ENCODE results near the gene ACBD6. TPM values are rescaled to one million over a fixed set of nuclear protein-coding genes. Genes with fewer than 3 reads are reported as not detected.
"Not testable (repeated sequence)": the region's sequence is repeated elsewhere in the genome, so short reads cannot be mapped to it uniquely, and the experiment has no call there.

ACBD6 gene
- total and polyA plus RNA-seq, 2 experiments from 2014 or later = 75.7 to 88.8 TPM

GRCh38 chr1:180415236-180415848, 87.0 kb downstream of the ACBD6 start (continued):
- no peak for TF ChIP-seq ZNF114 (CRISPR knock-in tag; IDR thresholded peaks at IDR 0.05)
- TF ChIP-seq EZH2 (IDR thresholded peaks at IDR 0.05; ENCODE audit: low read depth, unreplicated experiment) = no peak
- TF ChIP-seq REST (IDR thresholded peaks at IDR 0.05; ENCODE audit: unreplicated experiment) = no peak
- no peak for TF ChIP-seq STAT1 (IDR thresholded peaks at IDR 0.05; ENCODE audit: unreplicated experiment)
- no peak for TF ChIP-seq NANOG (IDR thresholded peaks at IDR 0.05; ENCODE audit: borderline replicate concordance)

GRCh38 chr1:180412583-180412982, 89.8 kb downstream of the ACBD6 start:
- no peak for ATAC-seq
- Mint-ChIP-seq H3K4me1 (no peaks in the 10 kb centered on the region), H3K36me3 (ENCODE audit: low read depth) (peaks cover 14% of the 10 kb centered on the region; the same call in 2 of the 3 replicates), H3K9me3 (no peaks in the 10 kb centered on the region), H3K27ac (no peak overlapping the region), H3K27me3 (ENCODE audit: insufficient read depth, low read depth, poor library complexity) (no peaks in the 10 kb centered on the region), H3K4me3 (no peak overlapping the region)
- H3K79me2 ChIP-seq (replicated peaks; ENCODE audit: insufficient read depth) = peaks cover 8% of the 10 kb centered on the region; the same call in 1 of the 2 replicates
- no peaks in the 10 kb centered on the region for H3K36me3 ChIP-seq (ENCODE audit: insufficient read depth)
- H3K27me3 ChIP-seq (ENCODE audit: insufficient read depth) = no peaks in the 10 kb centered on the region
- TF ChIP-seq STAT1 (IDR thresholded peaks at IDR 0.05; ENCODE audit: unreplicated experiment) (no peak), ETS1 (IDR thresholded peaks at IDR 0.05) (no peak)
- H3K27ac ChIP-seq (ENCODE audit: low read depth) = no peak overlapping the region
- H3K4me1 ChIP-seq (ENCODE audit: insufficient read depth) = no peaks in the 10 kb centered on the region
- no peak overlapping the region for H2AFZ ChIP-seq
- no peaks in the 10 kb centered on the region for H3F3A ChIP-seq (replicated peaks; ENCODE audit: low read depth)
- no peak overlapping the region for H3K4me2 ChIP-seq
- H4K20me1 ChIP-seq (replicated peaks; ENCODE audit: insufficient read depth) = no peaks in the 10 kb centered on the region
- DNase-seq (ENCODE audit: low spot score) = no peak
- H3K9me2 ChIP-seq (ENCODE audit: insufficient read depth) = no peaks in the 10 kb centered on the region
- no peak overlapping the region for H3K4me3 ChIP-seq

- ATAC-seq; DNase-seq (ENCODE audit: low spot score); H3K4me3 Mint-ChIP-seq: not testable (repeated sequence)
Observed at GRCh38 chr1:180408128-180408527, 94.2 kb downstream of the ACBD6 start.

More at GRCh38 chr1:180408128-180408527, 94.2 kb downstream of the ACBD6 start:
- H3K27ac ChIP-seq (ENCODE audit: low read depth); H3F3A ChIP-seq (replicated peaks; ENCODE audit: low read depth); H3K79me2 ChIP-seq (replicated peaks; ENCODE audit: insufficient read depth); H3K9me2 ChIP-seq (ENCODE audit: insufficient read depth); H4K20me1 ChIP-seq (replicated peaks; ENCODE audit: insufficient read depth); H3K4me2 ChIP-seq; H3K9me3 Mint-ChIP-seq; H3K36me3 ChIP-seq (ENCODE audit: insufficient read depth); H2AFZ ChIP-seq; H3K4me1 Mint-ChIP-seq; H3K27ac Mint-ChIP-seq; H3K4me3 ChIP-seq; H3K27me3 ChIP-seq (ENCODE audit: insufficient read depth); H3K27me3 Mint-ChIP-seq (ENCODE audit: insufficient read depth, low read depth, poor library complexity): not testable (repeated sequence)
- H3K36me3 Mint-ChIP-seq (ENCODE audit: low read depth) = peaks cover 14% of the 10 kb centered on the region; the same call in 2 of the 3 replicates
- H3K4me1 ChIP-seq (ENCODE audit: insufficient read depth) = peaks cover 13% of the 10 kb centered on the region
